SU-DHL-6 (cell line): ENCODE results near the gene BTBD2.
A peak's percentile ranks its signal among the peaks of the same experiment; 100 is the strongest.

ENCODE experiments used
- H2AFZ ChIP-seq: fragments of 200-600 bp; sonication (generic); 2 replicates; pipeline ENCODE4 v1.6.1; 2014; ENCODE audit warnings: low read depth, mild to moderate bottlenecking, moderate library complexity, mixed read lengths, antibody characterized with exemption, low read length; ENCODE audit not compliant: severe bottlenecking
- H3F3A ChIP-seq: fragments of 200-600 bp; shearing (Covaris generic); 2 replicates; pipeline ENCODE4 v1.6.0; 2016; ENCODE audit warnings: antibody characterized with exemption, mild to moderate bottlenecking; ENCODE audit not compliant: insufficient read depth
- H3K27ac ChIP-seq: fragments of 200-600 bp; sonication (generic); 2 replicates; pipeline ENCODE4 v1.5.1; 2016; ENCODE audit warnings: low read depth, mild to moderate bottlenecking, low read length, moderate library complexity, mixed read lengths
- H3K27me3 ChIP-seq: fragments of 200-600 bp; sonication (generic), shearing (Covaris generic); 2 replicates; pipeline ENCODE4 v1.6.0; 2014; ENCODE audit warnings: mild to moderate bottlenecking, low read length
- H3K36me3 ChIP-seq: fragments of 200-600 bp; sonication (generic); 2 replicates; pipeline ENCODE4 v1.6.1; 2014; ENCODE audit warnings: mild to moderate bottlenecking, low read length, mixed read lengths
- H3K4me2 ChIP-seq: fragments of 300-600, 200-600 bp; shearing (Covaris generic), sonication (generic); 2 replicates; pipeline ENCODE4 v1.6.0; 2014; ENCODE audit warnings: low read length, low read depth, mild to moderate bottlenecking; ENCODE audit not compliant: poor library complexity, severe bottlenecking
- H3K4me3 ChIP-seq: fragments of 200-600 bp; sonication (generic); 2 replicates; pipeline ENCODE4 v1.5.1; 2014; ENCODE audit warnings: antibody characterized with exemption, low read length, mild to moderate bottlenecking, mixed read lengths; ENCODE audit not compliant: insufficient read depth, poor library complexity, severe bottlenecking
- H3K79me2 ChIP-seq: fragments of 200-600 bp; sonication (generic); 2 replicates; pipeline ENCODE4 v1.6.1; 2014; ENCODE audit warnings: mild to moderate bottlenecking, low read length, moderate library complexity; ENCODE audit not compliant: insufficient read depth
- H3K9ac ChIP-seq: fragments of 200-600 bp; sonication (generic); 2 replicates; pipeline ENCODE4 v1.7.0; 2014; ENCODE audit warnings: mild to moderate bottlenecking, low read length
- H3K9me2 ChIP-seq: fragments of 200-600 bp; sonication (generic); replicated peaks from 2 replicates; pipeline ENCODE4 v1.6.1; 2014; ENCODE audit warnings: low read length; ENCODE audit not compliant: insufficient read depth
- H3K9me3 ChIP-seq: fragments of 200-600 bp; sonication (generic); 2 replicates; pipeline ENCODE4 v1.6.1; 2014; ENCODE audit warnings: low read length, mixed read lengths; ENCODE audit not compliant: insufficient read depth
- H4K20me1 ChIP-seq: fragments of 200-600 bp; sonication (generic); 2 replicates; pipeline ENCODE4 v1.6.1; 2014; ENCODE audit warnings: low read depth, mild to moderate bottlenecking, antibody characterized with exemption, low read length, moderate library complexity, mixed read lengths
- EZH2phosphoT487 ChIP-seq: fragments of 200-600 bp; sonication (generic), shearing (Covaris generic); conservative IDR thresholded peaks from 2 replicates; pipeline ENCODE4 v1.6.1; 2018; ENCODE audit warnings: mild to moderate bottlenecking, antibody characterized with exemption, low read length, moderate library complexity, mixed read lengths
- TF ChIP-seq, protein P1 (sequence below): fragments of 200-600 bp; sonication (generic); IDR thresholded peaks from one replicate; pipeline ENCODE4 v1.5.1; 2017; ENCODE audit warnings: antibody characterized with exemption, mild to moderate bottlenecking, low read length, moderate library complexity; ENCODE audit not compliant: insufficient read depth, poor library complexity, severe bottlenecking

The BTBD2 gene

DNA sequence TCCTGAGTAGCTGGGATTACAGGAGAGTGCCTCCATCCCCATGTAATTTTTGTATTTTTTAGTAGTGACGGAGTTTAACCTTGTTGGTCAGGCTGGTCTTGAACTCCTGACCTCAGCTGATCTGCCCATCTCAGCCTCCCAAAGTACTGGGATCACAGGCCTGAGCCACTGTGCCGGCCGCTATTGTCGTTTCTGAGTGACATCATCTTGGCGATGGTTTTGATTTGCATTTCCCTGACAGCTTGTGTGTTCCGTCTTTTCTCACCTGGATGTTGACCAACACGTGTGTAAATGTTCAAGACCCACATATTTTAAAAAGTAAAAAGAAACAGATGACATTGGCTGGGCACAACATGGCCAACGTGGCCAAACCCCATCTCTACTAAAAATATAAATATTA is 48.3 kb upstream of the BTBD2 start:
- H2AFZ ChIP-seq: no peak overlapping the region
- no peaks in the 10 kb centered on the region for H3K36me3 ChIP-seq
- H3K79me2 ChIP-seq: no peaks in the 10 kb centered on the region
- H3F3A ChIP-seq: peaks cover 22% of the 10 kb centered on the region
- no peak overlapping the region for H3K4me3 ChIP-seq
- H3K27ac ChIP-seq: peak overlapping the region; percentile 61
- no peak overlapping the region for H3K9ac ChIP-seq
- H4K20me1 ChIP-seq: no peaks in the 10 kb centered on the region
- H3K9me3 ChIP-seq: no peaks in the 10 kb centered on the region
- TF ChIP-seq, protein P1, sequence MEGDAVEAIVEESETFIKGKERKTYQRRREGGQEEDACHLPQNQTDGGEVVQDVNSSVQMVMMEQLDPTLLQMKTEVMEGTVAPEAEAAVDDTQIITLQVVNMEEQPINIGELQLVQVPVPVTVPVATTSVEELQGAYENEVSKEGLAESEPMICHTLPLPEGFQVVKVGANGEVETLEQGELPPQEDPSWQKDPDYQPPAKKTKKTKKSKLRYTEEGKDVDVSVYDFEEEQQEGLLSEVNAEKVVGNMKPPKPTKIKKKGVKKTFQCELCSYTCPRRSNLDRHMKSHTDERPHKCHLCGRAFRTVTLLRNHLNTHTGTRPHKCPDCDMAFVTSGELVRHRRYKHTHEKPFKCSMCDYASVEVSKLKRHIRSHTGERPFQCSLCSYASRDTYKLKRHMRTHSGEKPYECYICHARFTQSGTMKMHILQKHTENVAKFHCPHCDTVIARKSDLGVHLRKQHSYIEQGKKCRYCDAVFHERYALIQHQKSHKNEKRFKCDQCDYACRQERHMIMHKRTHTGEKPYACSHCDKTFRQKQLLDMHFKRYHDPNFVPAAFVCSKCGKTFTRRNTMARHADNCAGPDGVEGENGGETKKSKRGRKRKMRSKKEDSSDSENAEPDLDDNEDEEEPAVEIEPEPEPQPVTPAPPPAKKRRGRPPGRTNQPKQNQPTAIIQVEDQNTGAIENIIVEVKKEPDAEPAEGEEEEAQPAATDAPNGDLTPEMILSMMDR: no peak
- no peak for TF ChIP-seq EZH2phosphoT487
- H3K9me2 ChIP-seq: no peaks in the 10 kb centered on the region
- peak overlapping the region; percentile 26 for H3K4me2 ChIP-seq
- no peaks in the 10 kb centered on the region for H3K27me3 ChIP-seq

DNA sequence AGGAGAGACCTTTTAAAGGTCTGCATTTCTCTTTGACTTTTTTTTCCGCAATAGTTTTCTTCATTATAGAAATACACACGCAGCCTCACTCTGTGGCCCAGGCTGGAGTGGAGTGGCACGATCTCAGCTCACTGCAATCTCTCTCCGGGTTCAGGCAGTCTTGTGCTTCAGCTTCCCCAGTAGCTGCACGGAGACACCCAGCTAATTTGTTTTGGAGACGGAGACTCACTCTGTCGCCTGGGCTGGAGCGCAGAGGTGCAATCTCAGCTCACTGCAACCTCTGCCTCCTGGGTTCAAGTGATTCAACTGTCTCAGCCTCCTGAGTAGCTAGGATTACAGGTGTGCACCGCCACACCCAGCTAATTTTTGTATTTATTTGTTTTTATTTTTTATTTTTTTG is 47.3 kb upstream of the BTBD2 start:
- TF ChIP-seq, protein P1: no peak
- TF ChIP-seq EZH2phosphoT487: no peak
- Histone ChIP-seq H4K20me1 (no peaks in the 10 kb centered on the region), H3K4me2 (no peak overlapping the region), H3F3A (peaks cover 14% of the 10 kb centered on the region), H3K4me3 (no peak overlapping the region), H3K9me3 (no peaks in the 10 kb centered on the region), H3K9me2 (no peaks in the 10 kb centered on the region), H3K36me3 (no peaks in the 10 kb centered on the region), H3K9ac (no peak overlapping the region), H3K27me3 (no peaks in the 10 kb centered on the region), H2AFZ (no peak overlapping the region), H3K79me2 (no peaks in the 10 kb centered on the region), H3K27ac (no peak overlapping the region)

DNA sequence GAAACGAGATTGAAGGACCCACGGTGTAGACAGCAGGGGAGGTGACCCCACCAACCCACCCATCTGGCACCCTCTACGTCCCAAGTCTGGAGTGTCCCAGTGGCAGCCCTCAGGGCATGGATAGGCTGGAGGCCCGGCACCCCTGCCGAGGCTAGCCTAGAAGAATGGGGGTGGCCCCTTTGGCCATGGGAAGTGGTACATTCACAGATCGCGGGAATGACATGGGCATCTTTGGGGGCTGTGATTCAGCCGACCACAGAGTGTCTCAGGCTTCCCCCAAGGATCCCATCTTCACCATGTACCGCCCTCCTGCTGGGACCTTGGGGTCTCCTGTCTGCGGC is 46.8 kb upstream of the BTBD2 start:
- Histone ChIP-seq H3K79me2 (no peaks in the 10 kb centered on the region), H3K36me3 (no peaks in the 10 kb centered on the region), H3K9me3 (no peaks in the 10 kb centered on the region), H3K4me3 (peak overlapping the region; percentile 62), H3K27ac (peak overlapping the region; percentile 50), H3K27me3 (no peaks in the 10 kb centered on the region), H3K4me2 (peak overlapping the region; percentile 74), H2AFZ (no peak overlapping the region), H4K20me1 (no peaks in the 10 kb centered on the region), H3K9me2 (no peaks in the 10 kb centered on the region), H3K9ac (peak overlapping the region; percentile 88), H3F3A (peaks cover 10% of the 10 kb centered on the region)
- TF ChIP-seq EZH2phosphoT487: no peak
- TF ChIP-seq, protein P1: no peak
